GM18502 (cell line): ENCODE measurements around the gene LCP2.

Source experiments
- ATAC-seq: cut with Tn5 transposase; IDR thresholded peaks from one replicate; pipeline ENCODE4 v1.9.1; 2021; ENCODE audit warnings: mild to moderate bottlenecking; ENCODE audit not compliant: unreplicated experiment, poor library complexity

LCP2 gene

GRCh38 chr5:170278611-170279458, 18.7 kb downstream of the LCP2 start:
- peak; percentile 95 for ATAC-seq

- no peak for ATAC-seq
These were observed 19.7 kb downstream of the LCP2 start for GRCh38 chr5:170277867-170278281.

GRCh38 chr5:170276140-170276539, 21.4 kb downstream of the LCP2 start:
- no peak for ATAC-seq

GRCh38 chr5:170275376-170275994, 22.1 kb downstream of the LCP2 start:
- no peak for ATAC-seq

DNA sequence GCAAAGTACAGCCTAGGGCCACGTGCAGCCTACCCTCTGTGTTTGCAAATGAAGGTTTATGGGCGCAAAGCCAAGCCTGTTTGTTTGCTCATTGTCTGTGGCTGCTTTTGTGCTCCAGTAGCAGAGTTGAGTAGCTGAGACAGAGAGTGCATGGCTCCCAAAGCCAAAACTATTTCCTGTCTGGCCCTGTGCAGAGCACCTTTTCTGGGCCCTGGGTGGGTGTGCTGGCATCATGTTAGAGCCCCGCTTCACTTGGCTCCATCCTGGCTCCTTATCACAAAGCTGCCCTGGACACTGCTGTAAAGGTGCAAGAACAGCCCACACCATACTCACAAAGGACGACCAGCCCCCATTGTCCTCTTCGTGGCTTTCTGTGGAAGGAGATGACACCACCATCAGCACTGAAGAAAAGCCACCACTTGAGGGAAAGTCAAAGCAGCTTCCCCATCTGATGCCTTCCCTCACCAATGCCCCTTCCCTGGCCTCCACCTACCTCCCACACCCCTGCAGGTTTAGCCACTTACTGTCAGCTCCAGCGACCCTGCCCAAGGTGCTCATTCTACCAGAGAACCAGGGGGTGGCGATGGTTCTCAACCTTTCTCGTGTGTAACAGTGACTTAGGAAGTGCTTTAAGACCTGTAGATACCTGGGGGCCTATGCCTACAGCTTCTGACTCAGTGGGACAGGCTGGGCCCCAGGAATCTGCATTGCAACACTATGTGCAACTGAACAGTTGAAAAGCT, 23.4 kb downstream of the LCP2 start:
- no peak for ATAC-seq

- ATAC-seq, result no peak
These were observed 27.1 kb downstream of the LCP2 start for GRCh38 chr5:170270293-170271069.

DNA sequence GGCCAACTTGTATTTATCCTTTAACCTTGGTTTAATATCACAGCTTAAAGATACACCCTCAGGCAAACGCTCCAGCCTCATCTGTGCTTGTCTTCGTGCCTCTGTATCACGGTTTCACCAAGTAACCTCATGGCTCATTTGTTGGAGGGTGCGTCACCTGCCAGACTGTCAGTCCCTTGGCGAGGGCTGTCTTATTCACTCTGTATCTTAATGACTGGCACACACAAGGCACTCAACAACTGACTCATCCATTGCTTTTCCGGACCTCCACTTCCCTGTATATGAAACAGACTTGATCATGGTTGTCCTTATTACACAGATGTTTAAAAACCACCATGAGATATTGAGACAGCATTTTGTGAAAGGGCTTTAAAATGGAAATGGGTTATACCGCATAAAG, 28.0 kb downstream of the LCP2 start:
- no peak for ATAC-seq

DNA sequence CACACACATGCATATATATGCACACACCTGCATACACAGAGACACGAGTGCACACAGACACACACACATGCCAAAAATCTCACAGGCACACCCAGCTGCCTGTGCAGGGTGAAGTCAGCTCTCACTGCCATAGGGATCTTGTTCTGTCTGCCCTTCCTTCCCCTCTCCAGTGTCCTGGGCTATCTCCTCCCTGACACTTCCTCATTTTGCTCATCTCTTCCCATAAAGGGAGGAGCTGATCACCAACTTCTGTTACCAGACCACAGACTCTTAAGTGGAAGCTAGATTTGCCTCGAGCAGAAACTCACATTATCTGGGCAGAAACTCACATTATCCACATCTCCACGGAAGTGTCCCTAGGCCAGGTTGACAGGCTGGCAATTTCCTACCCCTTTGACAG, 28.7 kb downstream of the LCP2 start:
- no peak for ATAC-seq

GRCh38 chr5:170268153-170268689, 29.4 kb downstream of the LCP2 start:
- ATAC-seq, result peak; percentile 7

- peak; percentile 90 for ATAC-seq
These were observed 30.0 kb downstream of the LCP2 start for GRCh38 chr5:170267431-170268152.

GRCh38 chr5:170266570-170267381, 30.8 kb downstream of the LCP2 start:
- ATAC-seq, result no peak

DNA sequence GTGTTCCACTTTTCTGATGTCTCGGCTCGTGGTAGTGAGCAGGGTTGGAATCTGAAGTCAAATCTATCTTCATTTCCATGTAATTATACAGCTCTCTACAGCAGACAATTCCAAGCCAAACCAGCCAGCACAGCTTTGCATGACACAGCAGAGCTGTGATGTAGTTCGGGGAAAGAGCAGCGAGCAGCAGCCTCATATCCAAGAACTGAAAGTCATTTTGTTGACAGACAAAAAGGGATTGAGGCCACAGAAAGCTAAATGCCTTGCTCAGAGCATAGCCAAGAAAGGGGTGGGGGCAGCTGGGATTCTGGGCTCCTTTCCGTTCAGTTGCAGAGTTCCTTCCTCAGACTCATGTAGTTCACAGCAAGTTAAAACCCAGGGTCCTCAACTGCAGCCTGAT, 32.1 kb downstream of the LCP2 start:
- ATAC-seq, result no peak

DNA sequence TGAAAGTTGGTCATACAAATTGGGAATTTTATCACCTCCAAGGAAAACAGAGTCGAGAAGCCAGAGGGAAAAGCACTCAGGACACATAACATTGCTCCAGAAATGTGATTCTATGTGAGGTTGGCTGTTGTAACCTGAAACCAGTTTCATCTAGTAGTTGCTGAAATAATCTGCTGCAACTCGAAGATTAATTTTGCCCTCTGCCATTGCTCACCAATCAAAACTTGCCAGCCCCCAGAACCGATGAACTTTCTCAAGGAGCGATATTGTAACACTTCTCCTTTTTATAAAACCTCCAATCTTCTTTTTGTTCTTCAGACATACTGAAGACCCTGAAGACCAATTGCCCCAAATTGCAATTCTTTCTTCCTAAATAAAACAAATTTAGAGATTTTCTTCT, 33.7 kb downstream of the LCP2 start:
- no peak for ATAC-seq

DNA sequence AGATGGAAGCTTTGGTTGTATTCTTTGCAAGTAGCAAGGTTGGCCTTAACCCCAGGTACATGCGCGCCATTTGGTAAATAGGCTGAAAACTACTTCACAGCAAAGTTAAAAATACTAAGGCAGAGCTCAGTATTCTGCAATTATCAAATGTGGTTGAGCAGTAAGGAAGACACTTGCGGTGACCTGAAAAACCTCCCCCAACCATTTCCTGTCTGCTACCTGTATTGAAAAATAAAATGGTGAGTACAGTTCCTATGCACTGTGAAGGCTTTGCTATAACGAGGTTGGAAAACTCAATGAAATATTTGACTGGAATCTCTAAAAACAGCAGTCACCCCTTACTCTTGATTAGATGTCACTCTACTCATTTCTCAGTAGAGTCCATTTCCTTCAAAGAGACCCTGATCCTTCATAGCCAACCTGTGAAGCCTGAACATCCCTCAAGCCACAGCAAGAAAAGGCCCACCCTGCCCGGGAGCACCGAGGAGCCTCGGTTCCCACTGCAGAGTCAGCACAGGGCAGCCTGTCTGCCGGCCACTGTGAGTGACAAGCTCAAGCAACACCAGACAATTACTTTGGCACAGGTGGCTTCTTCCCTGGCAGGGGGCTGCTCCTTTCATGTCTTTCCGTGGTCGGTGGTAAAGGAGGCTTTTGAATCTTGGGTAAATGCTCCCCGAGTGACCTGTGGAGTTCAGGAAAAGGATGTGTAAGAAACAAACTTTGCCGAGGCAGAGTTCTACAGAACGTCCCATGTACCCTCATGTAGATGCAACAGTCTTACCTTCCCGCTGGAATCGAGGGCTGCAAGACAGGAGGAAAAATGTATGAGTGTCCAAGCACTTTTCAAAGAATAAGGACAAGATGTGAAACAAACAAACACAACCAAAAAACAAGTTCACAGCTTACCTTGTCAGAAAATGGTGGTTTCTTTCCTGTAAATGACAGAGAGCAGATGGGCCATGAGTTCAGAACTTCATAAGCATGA, 35.2 kb downstream of the LCP2 start:
- no peak for ATAC-seq

- ATAC-seq, result no peak
These were observed 36.0 kb downstream of the LCP2 start for GRCh38 chr5:170261528-170262043.

- ATAC-seq, result no peak
These were observed 40.2 kb downstream of the LCP2 start for GRCh38 chr5:170257370-170257769.

DNA sequence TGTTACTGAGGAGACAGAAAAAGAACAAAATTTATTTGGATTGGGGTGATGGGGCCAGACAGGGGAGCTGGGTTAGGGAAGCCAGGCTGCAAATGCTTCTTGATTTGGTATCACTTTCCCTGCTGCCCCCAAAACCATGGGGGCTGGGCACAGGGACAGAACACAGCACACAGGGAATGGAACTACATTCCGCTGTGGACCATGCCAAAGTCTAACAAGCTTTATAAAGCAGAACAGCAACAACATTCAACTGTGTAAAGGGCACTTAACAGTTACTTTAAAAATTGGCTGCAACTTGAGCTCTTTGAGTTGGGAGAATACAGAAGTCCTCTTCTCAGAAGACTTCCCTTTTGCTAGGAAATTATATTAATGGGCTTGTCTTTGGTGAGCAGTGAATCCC, 41.0 kb downstream of the LCP2 start:
- no peak for ATAC-seq
